PC-3 (cell line): ENCODE data around the gene PDE11A. TPM values are rescaled to one million over a fixed set of nuclear protein-coding genes. Genes with fewer than 3 reads are reported as not detected.

Source experiments
- ATAC-seq: fragments of 200-7000 bp; cut with Tn5 transposase; 2 replicates; pipeline ENCODE4 v1.9.1; 2020; ENCODE audit warnings: mild to moderate bottlenecking, moderate library complexity
- BruUV-seq: library from RNA; stranded (reverse); fragments of 400-500 nt; replicated peaks from 2 replicates; lab custom pipeline; 2021; lab: Mats Ljungman, UMichigan
- CTCF ChIA-PET: fragments of 300-600 bp; sonication (Branson Sonifier 250); formaldehyde crosslinking; loops from one replicate; lab custom pipeline; 2022; ENCODE audit warnings: antibody characterized with exemption; lab: Charles Lee
- POLR2A ChIA-PET: fragments of 300-600 bp; sonication (Branson Sonifier 250); formaldehyde crosslinking; loops from one replicate; lab custom pipeline; 2022; ENCODE audit warnings: antibody characterized with exemption; ENCODE audit not compliant: unreplicated experiment; lab: Charles Lee
- DNase-seq: peaks from one replicate; pipeline ENCODE4 v3.0.0-alpha.2; 2015
- H2AFZ ChIP-seq: fragments of 300-600 bp; sonication (generic); 2 replicates; pipeline ENCODE4 v1.6.0; 2016; ENCODE audit warnings: antibody characterized with exemption, low read length
- H3F3A ChIP-seq: fragments of 300-600 bp; sonication (generic); one replicate; pipeline ENCODE4 v1.6.0; 2017; ENCODE audit warnings: antibody characterized with exemption, low read length, control low read depth, mild to moderate bottlenecking; ENCODE audit not compliant: unreplicated experiment
- H3K27ac ChIP-seq: fragments of 300-600 bp; sonication (generic); 2 replicates; pipeline ENCODE4 v1.5.1; 2016; ENCODE audit warnings: mild to moderate bottlenecking, low read length
- H3K27me3 ChIP-seq: fragments of 300-600 bp; sonication (generic); 2 replicates; pipeline ENCODE4 v1.6.1; 2016; ENCODE audit warnings: low read length, mixed read lengths
- H3K36me3 ChIP-seq: fragments of 300-600 bp; sonication (generic); 2 replicates; pipeline ENCODE4 v1.6.1; 2016; ENCODE audit warnings: low read depth, mixed run types, low read length, mixed read lengths
- H3K4me1 ChIP-seq: fragments of 300-600 bp; sonication (generic); 2 replicates; pipeline ENCODE4 v1.5.1; 2016; ENCODE audit warnings: low read length; ENCODE audit not compliant: insufficient read depth
- H3K4me2 ChIP-seq: fragments of 300-600 bp; sonication (generic); 2 replicates; pipeline ENCODE4 v1.6.0; 2016; ENCODE audit warnings: low read length
- H3K4me3 ChIP-seq: fragments of 300-600 bp; sonication (generic); 2 replicates; pipeline ENCODE4 v1.5.1; 2016; ENCODE audit warnings: mild to moderate bottlenecking, low read length, mixed read lengths
- H3K79me2 ChIP-seq: fragments of 300-600 bp; sonication (generic); 2 replicates; pipeline ENCODE4 v1.6.1; 2017; ENCODE audit warnings: low read length, mixed read lengths
- H3K9ac ChIP-seq: fragments of 300-600 bp; sonication (generic); 2 replicates; pipeline ENCODE4 v1.6.0; 2016; ENCODE audit warnings: mild to moderate bottlenecking, low read length
- H3K9me2 ChIP-seq: fragments of 300-600 bp; sonication (generic); replicated peaks from 2 replicates; pipeline ENCODE4 v1.6.1; 2016; ENCODE audit warnings: mixed run types, low read length, mixed read lengths
- H3K9me3 ChIP-seq: fragments of 300-600 bp; sonication (generic); 2 replicates; pipeline ENCODE4 v1.6.1; 2016; ENCODE audit warnings: low read length, mixed read lengths
- H4K20me1 ChIP-seq: fragments of 300-600 bp; sonication (generic); 2 replicates; pipeline ENCODE4 v1.6.1; 2016; ENCODE audit warnings: low read length, mixed read lengths
- CTCF ChIP-seq: fragments of 300-600 bp; sonication (generic); conservative IDR thresholded peaks from 2 replicates; pipeline ENCODE4 v1.5.1; 2017; ENCODE audit warnings: antibody characterized with exemption, low read depth, mild to moderate bottlenecking, low read length
- EZH2 ChIP-seq: fragments of 300-600 bp; sonication (generic); IDR thresholded peaks from one replicate; pipeline ENCODE4 v1.6.1; 2017; ENCODE audit warnings: antibody characterized with exemption, mild to moderate bottlenecking, low read length; ENCODE audit not compliant: unreplicated experiment
- EZH2phosphoT487 ChIP-seq: fragments of 300-600 bp; sonication (generic); IDR thresholded peaks from 2 replicates; pipeline ENCODE4 v1.6.1; 2018; ENCODE audit warnings: mild to moderate bottlenecking, antibody characterized with exemption, low read length, borderline replicate concordance
- intact Hi-C: fragments of 100-400 bp; cut with micrococcal nuclease; formaldehyde crosslinking; loops from 2 replicates; pipeline ENCODE4 v1.9.0; 2023
- total RNA-seq: library from RNA; depleted of rRNA; stranded (reverse); fragments of >200 nt; gene quantifications from 2 replicates; pipeline ENCODE4 v1.2.3, GENCODE V29; 2014

PDE11A gene
- total RNA-seq, 1 experiment from 2014 or later = 0.15 TPM

- CTCF ChIA-PET = no interaction called here
- Histone ChIP-seq H3K9ac (no peak overlapping the region), H3K27ac (no peak overlapping the region), H3K9me2 (no peaks in the 10 kb centered on the region), H3K79me2 (no peaks in the 10 kb centered on the region), H3K27me3 (peaks cover 46% of the 10 kb centered on the region), H3K9me3 (no peaks in the 10 kb centered on the region), H3K4me1 (no peaks in the 10 kb centered on the region), H3K4me2 (no peak overlapping the region), H3K36me3 (no peaks in the 10 kb centered on the region), H3F3A (no peaks in the 10 kb centered on the region), H4K20me1 (no peaks in the 10 kb centered on the region), H3K4me3 (no peak overlapping the region), H2AFZ (no peak overlapping the region)
- no peak for TF ChIP-seq EZH2phosphoT487
- no peak for TF ChIP-seq CTCF
- no peak for TF ChIP-seq EZH2
- BruUV-seq = no TSS peak
- DNase-seq (no peak), ATAC-seq (no peak)
- POLR2A ChIA-PET = no interaction called here
- intact Hi-C loops = no loop called here
These were observed 396.8 kb downstream of the PDE11A start for GRCh38 chr2:177675825-177676224.

- Histone ChIP-seq H3K36me3 (no peaks in the 10 kb centered on the region), H3K27me3 (peaks cover 46% of the 10 kb centered on the region), H4K20me1 (no peaks in the 10 kb centered on the region), H3F3A (no peaks in the 10 kb centered on the region), H3K4me3 (no peak overlapping the region), H3K79me2 (no peaks in the 10 kb centered on the region), H3K9me2 (no peaks in the 10 kb centered on the region), H2AFZ (no peak overlapping the region), H3K4me1 (no peaks in the 10 kb centered on the region), H3K9ac (no peak overlapping the region), H3K9me3 (no peaks in the 10 kb centered on the region), H3K27ac (no peak overlapping the region), H3K4me2 (no peak overlapping the region)
- no peak for TF ChIP-seq CTCF
- no peak for TF ChIP-seq EZH2phosphoT487
- TF ChIP-seq EZH2 = no peak
- CTCF ChIA-PET = no interaction called here
- DNase-seq (no peak), ATAC-seq (no peak)
- intact Hi-C loops = no loop called here
- no TSS peak for BruUV-seq
- POLR2A ChIA-PET = no interaction called here
These were observed 397.2 kb downstream of the PDE11A start for GRCh38 chr2:177675350-177675821.

- no peak overlapping the region for H3K4me3 ChIP-seq
- H3K27me3 ChIP-seq = peaks cover 51% of the 10 kb centered on the region
- DNase-seq (peak; percentile 18), ATAC-seq (peak; percentile 61; the same call in 1 of the 2 replicates)
- POLR2A ChIA-PET = no interaction called here
- no peaks in the 10 kb centered on the region for H4K20me1 ChIP-seq
- H3K79me2 ChIP-seq = no peaks in the 10 kb centered on the region
- peak; percentile 55 for TF ChIP-seq CTCF
- no peak for TF ChIP-seq EZH2
- no peak overlapping the region for H3K27ac ChIP-seq
- H3K36me3 ChIP-seq = no peaks in the 10 kb centered on the region
- no peaks in the 10 kb centered on the region for H3K9me2 ChIP-seq
- no peak overlapping the region for H3K4me2 ChIP-seq
- intact Hi-C loops = no loop called here
- no peak overlapping the region for H2AFZ ChIP-seq
- H3K9me3 ChIP-seq = no peaks in the 10 kb centered on the region
- no peaks in the 10 kb centered on the region for H3F3A ChIP-seq
- CTCF ChIA-PET = no interaction called here
- H3K9ac ChIP-seq = no peak overlapping the region
- no peaks in the 10 kb centered on the region for H3K4me1 ChIP-seq
- BruUV-seq = no TSS peak
These were observed 398.7 kb downstream of the PDE11A start for GRCh38 chr2:177673602-177674595.
